Measurements from ENCODE around the gene SCAMP4.

- TF ChIP-seq, protein P1, sequence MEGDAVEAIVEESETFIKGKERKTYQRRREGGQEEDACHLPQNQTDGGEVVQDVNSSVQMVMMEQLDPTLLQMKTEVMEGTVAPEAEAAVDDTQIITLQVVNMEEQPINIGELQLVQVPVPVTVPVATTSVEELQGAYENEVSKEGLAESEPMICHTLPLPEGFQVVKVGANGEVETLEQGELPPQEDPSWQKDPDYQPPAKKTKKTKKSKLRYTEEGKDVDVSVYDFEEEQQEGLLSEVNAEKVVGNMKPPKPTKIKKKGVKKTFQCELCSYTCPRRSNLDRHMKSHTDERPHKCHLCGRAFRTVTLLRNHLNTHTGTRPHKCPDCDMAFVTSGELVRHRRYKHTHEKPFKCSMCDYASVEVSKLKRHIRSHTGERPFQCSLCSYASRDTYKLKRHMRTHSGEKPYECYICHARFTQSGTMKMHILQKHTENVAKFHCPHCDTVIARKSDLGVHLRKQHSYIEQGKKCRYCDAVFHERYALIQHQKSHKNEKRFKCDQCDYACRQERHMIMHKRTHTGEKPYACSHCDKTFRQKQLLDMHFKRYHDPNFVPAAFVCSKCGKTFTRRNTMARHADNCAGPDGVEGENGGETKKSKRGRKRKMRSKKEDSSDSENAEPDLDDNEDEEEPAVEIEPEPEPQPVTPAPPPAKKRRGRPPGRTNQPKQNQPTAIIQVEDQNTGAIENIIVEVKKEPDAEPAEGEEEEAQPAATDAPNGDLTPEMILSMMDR (IDR thresholded peaks at IDR 0.05; ENCODE audit: poor library complexity, severe bottlenecking), result no peak
- TF ChIP-seq RAD21 (conservative IDR thresholded peaks at IDR 0.05), result no peak
- no peak for TF ChIP-seq EP300 (conservative IDR thresholded peaks at IDR 0.05; ENCODE audit: poor library complexity, severe bottlenecking)
- no peak for TF ChIP-seq POLR2AphosphoS5 (IDR thresholded peaks at IDR 0.05)
- TF ChIP-seq TAF1 (IDR thresholded peaks at IDR 0.05; ENCODE audit: low read depth), result no peak
Observed at GRCh38 chr19:1959928-1960589, 54.9 kb downstream of the SCAMP4 start.
